ENCODE measurements around the gene PCDHGA10.
"Not testable (repeated sequence)": the region's sequence is repeated elsewhere in the genome, so short reads cannot be mapped to it uniquely, and the experiment has no call there.

PCDHGA10 gene

GRCh38 chr5:141371572-141372475, 41.0 kb upstream of the PCDHGA10 start:
- no peaks in the 10 kb centered on the region for H3K36me3 ChIP-seq (ENCODE audit: control insufficient read depth, insufficient read depth, low read length)
- no peak for DNase-seq (ENCODE audit: extremely low read depth, insufficient read length)
- H3K27me3 ChIP-seq (replicated peaks; ENCODE audit: control insufficient read depth, insufficient read depth, low read length): no peaks in the 10 kb centered on the region
- no peak overlapping the region for H3K4me3 ChIP-seq (replicated peaks; ENCODE audit: low read depth, low read length)
- TF ChIP-seq, protein P1, sequence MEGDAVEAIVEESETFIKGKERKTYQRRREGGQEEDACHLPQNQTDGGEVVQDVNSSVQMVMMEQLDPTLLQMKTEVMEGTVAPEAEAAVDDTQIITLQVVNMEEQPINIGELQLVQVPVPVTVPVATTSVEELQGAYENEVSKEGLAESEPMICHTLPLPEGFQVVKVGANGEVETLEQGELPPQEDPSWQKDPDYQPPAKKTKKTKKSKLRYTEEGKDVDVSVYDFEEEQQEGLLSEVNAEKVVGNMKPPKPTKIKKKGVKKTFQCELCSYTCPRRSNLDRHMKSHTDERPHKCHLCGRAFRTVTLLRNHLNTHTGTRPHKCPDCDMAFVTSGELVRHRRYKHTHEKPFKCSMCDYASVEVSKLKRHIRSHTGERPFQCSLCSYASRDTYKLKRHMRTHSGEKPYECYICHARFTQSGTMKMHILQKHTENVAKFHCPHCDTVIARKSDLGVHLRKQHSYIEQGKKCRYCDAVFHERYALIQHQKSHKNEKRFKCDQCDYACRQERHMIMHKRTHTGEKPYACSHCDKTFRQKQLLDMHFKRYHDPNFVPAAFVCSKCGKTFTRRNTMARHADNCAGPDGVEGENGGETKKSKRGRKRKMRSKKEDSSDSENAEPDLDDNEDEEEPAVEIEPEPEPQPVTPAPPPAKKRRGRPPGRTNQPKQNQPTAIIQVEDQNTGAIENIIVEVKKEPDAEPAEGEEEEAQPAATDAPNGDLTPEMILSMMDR (IDR thresholded peaks at IDR 0.05; ENCODE audit: insufficient read depth, low read length, poor library complexity, severe bottlenecking): no peak

DNA sequence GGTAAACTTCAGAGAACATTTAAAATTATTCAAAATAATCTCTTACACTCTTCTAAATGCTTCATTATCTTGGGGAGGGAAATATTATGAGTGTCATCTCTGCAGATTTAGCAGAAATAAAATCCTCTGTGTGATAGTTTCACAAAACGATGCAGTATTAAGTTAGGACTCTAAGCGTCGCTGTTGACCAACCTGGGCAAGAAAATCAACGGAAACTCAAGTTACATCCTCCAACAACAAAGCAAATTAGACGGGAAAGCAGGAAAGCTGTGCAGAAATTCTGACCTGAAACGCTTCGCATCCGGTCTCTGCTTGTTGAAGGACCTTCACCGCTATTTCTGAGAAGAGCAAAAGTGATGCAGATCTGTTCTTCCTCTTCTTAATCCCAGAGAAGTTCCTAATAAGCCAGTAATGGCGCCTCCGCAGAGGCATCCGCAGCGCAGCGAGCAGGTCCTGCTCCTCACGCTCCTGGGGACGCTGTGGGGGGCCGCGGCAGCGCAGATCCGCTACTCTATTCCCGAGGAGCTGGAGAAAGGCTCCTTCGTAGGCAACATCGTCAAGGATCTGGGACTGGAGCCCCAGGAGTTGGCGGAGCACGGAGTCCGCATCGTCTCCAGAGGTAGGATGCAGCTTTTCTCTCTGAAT, 39.0 kb upstream of the PCDHGA10 start, which contains the start of gene PCDHGA6:
PCDHGA6 (plus strand) TSS at position 219 of the 645 bp plus-strand sequence; CDS start at position 412, 193 bp downstream.
- TF ChIP-seq, protein P1 (IDR thresholded peaks at IDR 0.05; ENCODE audit: insufficient read depth, low read length, poor library complexity, severe bottlenecking): no peak
- DNase-seq (ENCODE audit: extremely low read depth, insufficient read length): no peak
- no peaks in the 10 kb centered on the region for H3K27me3 ChIP-seq (replicated peaks; ENCODE audit: control insufficient read depth, insufficient read depth, low read length)
- H3K4me3 ChIP-seq (replicated peaks; ENCODE audit: low read depth, low read length): no peak within 1 kb of the TSS
- no peaks in the 10 kb centered on the region for H3K36me3 ChIP-seq (ENCODE audit: control insufficient read depth, insufficient read depth, low read length)

- Histone ChIP-seq H3K4me3 (replicated peaks; ENCODE audit: low read depth, low read length) (no peak overlapping the region), H3K27me3 (replicated peaks; ENCODE audit: control insufficient read depth, insufficient read depth, low read length) (no peaks in the 10 kb centered on the region)
- TF ChIP-seq, protein P1 (IDR thresholded peaks at IDR 0.05; ENCODE audit: insufficient read depth, low read length, poor library complexity, severe bottlenecking): no peak
These were observed 38.2 kb upstream of the PCDHGA10 start for GRCh38 chr5:141374627-141375026.

GRCh38 chr5:141375444-141376155, 37.2 kb upstream of the PCDHGA10 start:
- H3K4me3 ChIP-seq (replicated peaks; ENCODE audit: low read depth, low read length); H3K36me3 ChIP-seq (ENCODE audit: control insufficient read depth, insufficient read depth, low read length); H3K27me3 ChIP-seq (replicated peaks; ENCODE audit: control insufficient read depth, insufficient read depth, low read length); DNase-seq (ENCODE audit: extremely low read depth, insufficient read length): not testable (repeated sequence)

More at GRCh38 chr5:141374627-141375026, 38.2 kb upstream of the PCDHGA10 start:
- no peaks in the 10 kb centered on the region for H3K36me3 ChIP-seq (ENCODE audit: control insufficient read depth, insufficient read depth, low read length)
- DNase-seq (ENCODE audit: extremely low read depth, insufficient read length): no peak

DNA sequence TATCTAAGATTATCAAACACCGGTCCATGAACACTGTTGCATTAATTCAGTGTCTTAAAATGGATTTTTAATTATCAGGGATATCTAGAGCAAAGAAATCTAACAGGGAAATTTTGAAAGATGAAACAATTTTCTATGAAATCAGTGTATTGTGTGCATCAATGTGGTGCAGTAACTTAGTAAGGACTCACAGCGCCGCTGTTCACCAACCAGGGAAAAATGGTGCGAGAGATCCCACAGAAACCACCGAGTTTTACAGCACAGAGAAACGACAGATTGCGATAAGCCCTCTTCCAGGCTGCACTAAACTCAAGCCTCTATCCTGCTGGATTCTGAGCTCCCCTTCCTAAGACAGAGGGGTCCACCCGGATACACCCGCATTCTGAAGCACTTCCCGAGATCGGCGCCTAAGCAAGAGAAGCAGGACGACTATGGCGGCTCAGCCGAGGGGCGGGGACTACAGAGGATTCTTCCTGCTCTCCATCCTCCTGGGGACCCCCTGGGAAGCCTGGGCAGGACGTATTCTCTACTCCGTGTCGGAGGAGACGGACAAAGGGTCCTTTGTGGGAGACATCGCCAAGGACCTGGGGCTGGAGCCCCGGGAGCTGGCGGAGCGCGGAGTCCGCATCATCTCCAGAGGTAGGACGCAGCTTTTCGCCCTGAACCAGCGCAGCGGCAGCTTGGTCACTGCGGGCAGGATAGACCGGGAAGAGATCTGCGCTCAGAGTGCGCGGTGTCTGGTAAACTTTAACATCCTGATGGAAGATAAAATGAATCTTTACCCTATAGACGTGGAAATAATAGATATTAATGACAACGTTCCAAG, 30.1 kb upstream of the PCDHGA10 start, which contains the start of gene PCDHGA7:
PCDHGA7 (plus strand) TSS at position 274 of the 826 bp plus-strand sequence; CDS start at position 432, 158 bp downstream.
- no peak within 1 kb of the TSS for H3K4me3 ChIP-seq (replicated peaks; ENCODE audit: low read depth, low read length)
- no peak for DNase-seq (ENCODE audit: extremely low read depth, insufficient read length)
- no peaks in the 10 kb centered on the region for H3K27me3 ChIP-seq (replicated peaks; ENCODE audit: control insufficient read depth, insufficient read depth, low read length)
- TF ChIP-seq, protein P1 (IDR thresholded peaks at IDR 0.05; ENCODE audit: insufficient read depth, low read length, poor library complexity, severe bottlenecking): no peak
- no peaks in the 10 kb centered on the region for H3K36me3 ChIP-seq (ENCODE audit: control insufficient read depth, insufficient read depth, low read length)

All from GM06990 (cell line).